GM18951 (cell line): ENCODE data around the gene CAMK1.

Experiments used
- POLR2A ChIP-seq: IDR thresholded peaks from 4 replicates; pipeline ENCODE4 v1.6.1; 2011; ENCODE audit warnings: mild to moderate bottlenecking; ENCODE audit not compliant: insufficient read length, insufficient read depth; ENCODE audit errors: extremely low read depth
- in situ Hi-C: fragments of 300-500 bp; cut with MboI; formaldehyde crosslinking; loops from one replicate; pipeline ENCODE4 v1.12.0; 2022; ENCODE audit warnings: low sequenced_read_pairs, mixed read lengths, inconsistent platforms; ENCODE audit not compliant: unreplicated experiment

The CAMK1 gene

GRCh38 chr3:9804996-9805395 lies 35.2 kb upstream of the CAMK1 start:
- TF ChIP-seq POLR2A = no peak
- in situ Hi-C loops = no loop called here

- in situ Hi-C loops = no loop called here
- no peak for TF ChIP-seq POLR2A
These were observed 33.7 kb upstream of the CAMK1 start for GRCh38 chr3:9803494-9803893.

GRCh38 chr3:9800529-9800928 lies 30.8 kb upstream of the CAMK1 start:
- no peak for TF ChIP-seq POLR2A
- in situ Hi-C loops = no loop called here

GRCh38 chr3:9797196-9797945 lies 27.6 kb upstream of the CAMK1 start:
- TF ChIP-seq POLR2A = no peak
- in situ Hi-C loops = no loop called here

- in situ Hi-C loops = no loop called here
- TF ChIP-seq POLR2A = no peak
These were observed 25.5 kb upstream of the CAMK1 start for GRCh38 chr3:9795207-9795606.

GRCh38 chr3:9794400-9794799 lies 24.7 kb upstream of the CAMK1 start:
- in situ Hi-C loops = no loop called here
- peak; percentile 21 for TF ChIP-seq POLR2A

GRCh38 chr3:9793161-9793781 lies 23.5 kb upstream of the CAMK1 start:
- in situ Hi-C loops = no loop called here
- TF ChIP-seq POLR2A = no peak

GRCh38 chr3:9792405-9793160 lies 22.8 kb upstream of the CAMK1 start, which contains the start of the genes ARPC4 and TADA3:
ARPC4 (plus strand) TSS chr3:9793082; CDS start chr3:9793122, 40 bp downstream.
TADA3 (minus strand) TSS chr3:9792473; CDS start chr3:9791466, 1,007 bp downstream.
- in situ Hi-C loops = no loop called here
- TF ChIP-seq POLR2A = peak; percentile 90

GRCh38 chr3:9791790-9792404 lies 22.1 kb upstream of the CAMK1 start:
- in situ Hi-C loops = no loop called here
- TF ChIP-seq POLR2A = no peak

- in situ Hi-C loops = no loop called here
These were observed 21.4 kb upstream of the CAMK1 start for GRCh38 chr3:9791127-9791526.

GRCh38 chr3:9787714-9788113 lies 18.0 kb upstream of the CAMK1 start:
- in situ Hi-C loops = no loop called here
- no peak for TF ChIP-seq POLR2A

More at GRCh38 chr3:9791127-9791526, 21.4 kb upstream of the CAMK1 start:
- no peak for TF ChIP-seq POLR2A

- in situ Hi-C loops = no loop called here
- no peak for TF ChIP-seq POLR2A
These were observed 17.3 kb upstream of the CAMK1 start for GRCh38 chr3:9786825-9787669.
